ENCODE data around the gene STAT2. TPM values are rescaled to one million over a fixed set of nuclear protein-coding genes. Genes with fewer than 3 reads are reported as not detected.
A peak's percentile ranks its signal among the peaks of the same experiment; 100 is the strongest.

Gene STAT2
- total and polyA plus RNA-seq, 8 donors: 25.5 to 88.5 (median 44.2) TPM

GRCh38 chr12:56333197-56333678, 26.7 kb downstream of the STAT2 start:
- intact Hi-C loops (cut with DNase I): no loop called here
- WGBS, 2 donors: 20 to 25% methylated on average over 7 to 8 of the region's 8 CpGs
- H3K27ac ChIP-seq: peak overlapping the region; percentile 88 to 97 (median 92)
- DNase-seq (peak in 1 of 6 donors; percentile 19), FAIRE-seq (no peak), ATAC-seq (peak; percentile 2 to 15 (median 6))
- H3K4me3 ChIP-seq: peak overlapping the region; percentile 37 to 68 (median 51)
- no peaks in the 10 kb centered on the region for H3K9me3 ChIP-seq
- no peak for TF ChIP-seq CTCF (IDR thresholded peaks at IDR 0.05)
- no peaks in the 10 kb centered on the region for H3K36me3 ChIP-seq
- peaks cover 0 to 6% (median 0%) of the 10 kb centered on the region in 3 donors for H3K4me1 ChIP-seq
- no peaks in the 10 kb centered on the region for H3K27me3 ChIP-seq

GRCh38 chr12:56332512-56333196, 27.3 kb downstream of the STAT2 start:
- no peaks in the 10 kb centered on the region for H3K27me3 ChIP-seq
- H3K36me3 ChIP-seq: peaks cover 0 to under 1% (median 0%) of the 10 kb centered on the region in 3 donors
- FAIRE-seq (no peak), DNase-seq (peak in 1 of 6 donors; percentile 45), ATAC-seq (no peak)
- H3K4me1 ChIP-seq: peaks cover 0 to 6% (median 0%) of the 10 kb centered on the region in 3 donors
- no peaks in the 10 kb centered on the region for H3K9me3 ChIP-seq
- no peak for TF ChIP-seq CTCF (IDR thresholded peaks at IDR 0.05)
- H3K4me3 ChIP-seq: peak overlapping the region in 3 of 4 donors; percentile 37 to 68 (median 51)
- intact Hi-C loops (cut with DNase I): no loop called here
- H3K27ac ChIP-seq: peak overlapping the region in 2 of 4 donors; percentile 92 to 97
- 90 to 96% methylated on average over 11 of the region's 11 CpGs for WGBS, 2 donors

- TF ChIP-seq CTCF (IDR thresholded peaks at IDR 0.05): no peak
- FAIRE-seq (no peak), ATAC-seq (no peak), DNase-seq (no peak)
- H3K36me3 ChIP-seq: peaks cover 2 to 13% (median 9%) of the 10 kb centered on the region in 3 donors
- no peak overlapping the region for H3K27ac ChIP-seq
- H3K9me3 ChIP-seq: no peaks in the 10 kb centered on the region
- H3K4me1 ChIP-seq: peaks cover 0 to 6% (median 0%) of the 10 kb centered on the region in 3 donors
- no peak overlapping the region for H3K4me3 ChIP-seq
- H3K27me3 ChIP-seq: no peaks in the 10 kb centered on the region
- WGBS, 2 donors: 94 to 98% methylated on average over 7 of the region's 7 CpGs
- intact Hi-C loops (cut with DNase I): no loop called here
These were observed 28.9 kb downstream of the STAT2 start for GRCh38 chr12:56330936-56331490.

GRCh38 chr12:56326533-56326932, 33.4 kb downstream of the STAT2 start:
- 83 to 86% methylated on average over 6 of the region's 6 CpGs for WGBS, 2 donors
- DNase-seq: peak in 2 of 6 donors; percentile 50
- H3K9me3 ChIP-seq: no peaks in the 10 kb centered on the region
- H3K4me3 ChIP-seq: no peak overlapping the region
- H3K27ac ChIP-seq: no peak overlapping the region
- no peaks in the 10 kb centered on the region for H3K27me3 ChIP-seq
- no peak for FAIRE-seq
- TF ChIP-seq CTCF (IDR thresholded peaks at IDR 0.05): no peak
- H3K4me1 ChIP-seq: no peaks in the 10 kb centered on the region
- peaks cover 2 to 49% (median 32%) of the 10 kb centered on the region in 3 donors for H3K36me3 ChIP-seq
- intact Hi-C loops (cut with DNase I): no loop called here
- peak in 1 of 4 donors; percentile 15 for ATAC-seq
